ENCODE measurements around the gene FRMD1.

Gene FRMD1

GRCh38 chr6:168005796-168006195 is 73.2 kb downstream of the FRMD1 start:
- ChIA-PET CTCF (no interaction called here), POLR2A (no interaction called here)
- Histone ChIP-seq H3K4me3 (ENCODE audit: low read depth, low read length) (no peak overlapping the region), H3K9me3 (ENCODE audit: control insufficient read depth, insufficient read depth, low read depth, low read length) (no peaks in the 10 kb centered on the region), H3K36me3 (ENCODE audit: control insufficient read depth in 2 of 2, insufficient read depth in 1 of 2, low read length in 2 of 2) (no peaks in the 10 kb centered on the region), H3K4me1 (ENCODE audit: control insufficient read depth, insufficient read depth, low read length) (peaks cover 3% of the 10 kb centered on the region; the same call in 1 of the 2 replicates), H3K27ac (ENCODE audit: extremely low read depth, low read depth, low read length) (no peak overlapping the region)
- TF ChIP-seq ZNF10 (tag by site-specific recombination; IDR thresholded peaks at IDR 0.05) (0 out of 2 replicates have a peak, but pooled peaks have one; percentile 35), PRDM10 (tag by site-specific recombination; IDR thresholded peaks at IDR 0.05) (no peak)

GRCh38 chr6:168004945-168005344 is 74.1 kb downstream of the FRMD1 start:
- CTCF ChIA-PET, result no interaction called here
- Histone ChIP-seq H3K4me1 (ENCODE audit: control insufficient read depth, insufficient read depth, low read length) (peaks cover 3% of the 10 kb centered on the region; the same call in 1 of the 2 replicates), H3K36me3 (ENCODE audit: control insufficient read depth in 2 of 2, insufficient read depth in 1 of 2, low read length in 2 of 2) (no peaks in the 10 kb centered on the region), H3K9me3 (ENCODE audit: control insufficient read depth, insufficient read depth, low read depth, low read length) (no peaks in the 10 kb centered on the region), H3K4me3 (ENCODE audit: low read depth, low read length) (no peak overlapping the region), H3K27ac (ENCODE audit: extremely low read depth, low read depth, low read length) (no peak overlapping the region)
- POLR2A ChIA-PET, result no interaction called here
- TF ChIP-seq ZBTB7A (tag by site-specific recombination; IDR thresholded peaks at IDR 0.05; ENCODE audit: low read depth) (no peak), ZNF514 (tag by site-specific recombination; IDR thresholded peaks at IDR 0.05) (no peak), ZNF580 (tag by site-specific recombination; IDR thresholded peaks at IDR 0.05) (no peak), ZNF433 (tag by site-specific recombination; IDR thresholded peaks at IDR 0.05; ENCODE audit: low read depth) (no peak), ZNF211 (tag by site-specific recombination; IDR thresholded peaks at IDR 0.05; ENCODE audit: low read depth) (no peak), ZNF121 (tag by site-specific recombination; IDR thresholded peaks at IDR 0.05) (no peak), ZNF404 (tag by site-specific recombination; IDR thresholded peaks at IDR 0.05) (no peak), ZNF423 (tag by site-specific recombination; IDR thresholded peaks at IDR 0.05) (no peak), REST (tag by site-specific recombination; IDR thresholded peaks at IDR 0.05) (no peak), ZFP37 (tag by site-specific recombination; IDR thresholded peaks at IDR 0.05) (no peak), ZNF621 (tag by site-specific recombination; IDR thresholded peaks at IDR 0.05) (no peak)

GRCh38 chr6:168004023-168004422 is 75.0 kb downstream of the FRMD1 start:
- TF ChIP-seq ZNF791 (tag by site-specific recombination; IDR thresholded peaks at IDR 0.05) (no peak), ZNF26 (tag by site-specific recombination; IDR thresholded peaks at IDR 0.05) (no peak), ZBTB20 (tag by site-specific recombination; IDR thresholded peaks at IDR 0.05) (no peak), ZNF776 (tag by site-specific recombination; IDR thresholded peaks at IDR 0.05; ENCODE audit: borderline replicate concordance) (no peak), ZNF704 (tag by site-specific recombination; IDR thresholded peaks at IDR 0.05) (no peak)
- no peak overlapping the region for H3K27ac ChIP-seq (ENCODE audit: extremely low read depth, low read depth, low read length)
- ChIA-PET POLR2A (no interaction called here), CTCF (no interaction called here)
- H3K9me3 ChIP-seq (ENCODE audit: control insufficient read depth, insufficient read depth, low read depth, low read length), result no peaks in the 10 kb centered on the region
- peaks cover 3% of the 10 kb centered on the region; the same call in 1 of the 2 replicates for H3K4me1 ChIP-seq (ENCODE audit: control insufficient read depth, insufficient read depth, low read length)
- no peaks in the 10 kb centered on the region for H3K36me3 ChIP-seq (ENCODE audit: control insufficient read depth in 2 of 2, insufficient read depth in 1 of 2, low read length in 2 of 2)
- no peak overlapping the region for H3K4me3 ChIP-seq (ENCODE audit: low read depth, low read length)
